ENCODE results near the gene DIO3.

DNA sequence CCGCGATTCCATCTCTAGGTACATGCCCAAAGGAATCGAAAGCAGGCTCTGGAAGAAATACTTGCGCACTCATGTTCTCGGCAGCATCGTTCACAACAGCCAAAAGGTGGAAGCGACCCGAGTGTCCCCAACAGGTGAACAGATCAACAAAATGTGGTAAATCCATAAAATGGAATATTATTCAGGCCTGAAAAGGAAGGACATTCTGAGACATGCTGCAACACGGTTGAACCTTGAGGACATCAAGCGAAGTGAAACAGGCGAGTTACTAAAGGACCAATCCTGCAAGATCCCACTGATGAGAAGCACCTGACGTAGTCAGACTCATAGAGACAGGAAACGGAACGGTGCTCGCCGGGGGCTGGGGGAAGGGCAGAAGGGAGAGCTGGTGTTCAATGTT lies 17.5 kb upstream of the DIO3 start:
- TF ChIP-seq, protein P1, sequence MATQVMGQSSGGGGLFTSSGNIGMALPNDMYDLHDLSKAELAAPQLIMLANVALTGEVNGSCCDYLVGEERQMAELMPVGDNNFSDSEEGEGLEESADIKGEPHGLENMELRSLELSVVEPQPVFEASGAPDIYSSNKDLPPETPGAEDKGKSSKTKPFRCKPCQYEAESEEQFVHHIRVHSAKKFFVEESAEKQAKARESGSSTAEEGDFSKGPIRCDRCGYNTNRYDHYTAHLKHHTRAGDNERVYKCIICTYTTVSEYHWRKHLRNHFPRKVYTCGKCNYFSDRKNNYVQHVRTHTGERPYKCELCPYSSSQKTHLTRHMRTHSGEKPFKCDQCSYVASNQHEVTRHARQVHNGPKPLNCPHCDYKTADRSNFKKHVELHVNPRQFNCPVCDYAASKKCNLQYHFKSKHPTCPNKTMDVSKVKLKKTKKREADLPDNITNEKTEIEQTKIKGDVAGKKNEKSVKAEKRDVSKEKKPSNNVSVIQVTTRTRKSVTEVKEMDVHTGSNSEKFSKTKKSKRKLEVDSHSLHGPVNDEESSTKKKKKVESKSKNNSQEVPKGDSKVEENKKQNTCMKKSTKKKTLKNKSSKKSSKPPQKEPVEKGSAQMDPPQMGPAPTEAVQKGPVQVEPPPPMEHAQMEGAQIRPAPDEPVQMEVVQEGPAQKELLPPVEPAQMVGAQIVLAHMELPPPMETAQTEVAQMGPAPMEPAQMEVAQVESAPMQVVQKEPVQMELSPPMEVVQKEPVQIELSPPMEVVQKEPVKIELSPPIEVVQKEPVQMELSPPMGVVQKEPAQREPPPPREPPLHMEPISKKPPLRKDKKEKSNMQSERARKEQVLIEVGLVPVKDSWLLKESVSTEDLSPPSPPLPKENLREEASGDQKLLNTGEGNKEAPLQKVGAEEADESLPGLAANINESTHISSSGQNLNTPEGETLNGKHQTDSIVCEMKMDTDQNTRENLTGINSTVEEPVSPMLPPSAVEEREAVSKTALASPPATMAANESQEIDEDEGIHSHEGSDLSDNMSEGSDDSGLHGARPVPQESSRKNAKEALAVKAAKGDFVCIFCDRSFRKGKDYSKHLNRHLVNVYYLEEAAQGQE (IDR thresholded peaks at IDR 0.05; ENCODE audit: insufficient read depth in 1 of 2, low read depth in 2 of 2, low read length in 2 of 2) = no peak
- TF ChIP-seq FOXP2 (optimal IDR thresholded peaks at IDR 0.05; ENCODE audit: borderline replicate concordance, extremely low read depth, extremely low read length, insufficient read depth) (no peak), POLR2AphosphoS5 (IDR thresholded peaks at IDR 0.05; ENCODE audit: low read depth, low read length) (no peak), TAF1 (IDR thresholded peaks at IDR 0.05; ENCODE audit: borderline replicate concordance, insufficient read depth, low read length) (no peak), SIN3A (IDR thresholded peaks at IDR 0.05; ENCODE audit: borderline replicate concordance, insufficient read depth, low read length) (no peak)

Measured in PFSK-1 (cell line).